Karpas-422 (cell line): Measurements from ENCODE around the gene TMEM150B. TPM values are rescaled to one million over a fixed set of nuclear protein-coding genes. Genes with fewer than 3 reads are reported as not detected.

Experiments used
- DNase-seq: peaks from one replicate; pipeline ENCODE4 v3.0.0-alpha.2; 2015
- H2AFZ ChIP-seq: fragments of 200-600 bp; sonication (generic); 2 replicates; pipeline ENCODE4 v1.6.1; 2014; ENCODE audit warnings: antibody characterized with exemption, low read length, mixed read lengths
- H3K27ac ChIP-seq: fragments of 200-600 bp; sonication (generic); 2 replicates; pipeline ENCODE4 v1.5.1; 2014; ENCODE audit warnings: mild to moderate bottlenecking, low read length, moderate library complexity
- H3K27me3 ChIP-seq: fragments of 200-600 bp; sonication (generic); 2 replicates; pipeline ENCODE4 v1.6.1; 2014; ENCODE audit warnings: low read length, mixed read lengths
- H3K36me3 ChIP-seq: fragments of 200-600 bp; sonication (generic); 2 replicates; pipeline ENCODE4 v1.6.1; 2014; ENCODE audit warnings: low read length, mixed read lengths; ENCODE audit not compliant: insufficient read depth
- H3K4me1 ChIP-seq: fragments of 200-600 bp; sonication (generic); 2 replicates; pipeline ENCODE4 v1.6.1; 2014; ENCODE audit warnings: mild to moderate bottlenecking, low read length, mixed read lengths
- H3K4me2 ChIP-seq: fragments of 200-600 bp; sonication (generic); 2 replicates; pipeline ENCODE4 v1.6.1; 2014; ENCODE audit warnings: low read length, low read depth, mild to moderate bottlenecking; ENCODE audit not compliant: poor library complexity, severe bottlenecking
- H3K4me3 ChIP-seq: fragments of 200-600 bp; sonication (generic); 2 replicates; pipeline ENCODE4 v1.5.1; 2014; ENCODE audit warnings: mild to moderate bottlenecking, antibody characterized with exemption, low read length, mixed read lengths
- H3K79me2 ChIP-seq: fragments of 200-600 bp; sonication (generic); 2 replicates; pipeline ENCODE4 v1.6.1; 2014; ENCODE audit warnings: mild to moderate bottlenecking, low read length, mixed read lengths
- H3K9ac ChIP-seq: fragments of 200-600 bp; sonication (generic); 2 replicates; pipeline ENCODE4 v1.6.0; 2014; ENCODE audit warnings: low read length
- H3K9me2 ChIP-seq: fragments of 200-600 bp; sonication (generic), shearing (Covaris generic); replicated peaks from 2 replicates; pipeline ENCODE4 v1.6.0; 2014; ENCODE audit warnings: mild to moderate bottlenecking, low read length, moderate library complexity; ENCODE audit not compliant: insufficient read depth
- H3K9me3 ChIP-seq: fragments of 300-700, 200-600 bp; sonication (generic); 2 replicates; pipeline ENCODE4 v1.6.1; 2014; ENCODE audit warnings: low read length, mixed read lengths
- H4K20me1 ChIP-seq: fragments of 200-600 bp; sonication (generic); 2 replicates; pipeline ENCODE4 v1.6.1; 2014; ENCODE audit warnings: mild to moderate bottlenecking, antibody characterized with exemption, low read length, low read depth; ENCODE audit not compliant: insufficient read depth
- total RNA-seq: library from RNA; depleted of rRNA; stranded (reverse); fragments of >200 nt; shearing (Covaris generic); gene quantifications from 2 replicates; pipeline ENCODE4 v1.2.3, GENCODE V29; 2014; ENCODE audit warnings: low replicate concordance

TMEM150B gene
- total RNA-seq, 1 experiment from 2014 or later: not detected

DNA sequence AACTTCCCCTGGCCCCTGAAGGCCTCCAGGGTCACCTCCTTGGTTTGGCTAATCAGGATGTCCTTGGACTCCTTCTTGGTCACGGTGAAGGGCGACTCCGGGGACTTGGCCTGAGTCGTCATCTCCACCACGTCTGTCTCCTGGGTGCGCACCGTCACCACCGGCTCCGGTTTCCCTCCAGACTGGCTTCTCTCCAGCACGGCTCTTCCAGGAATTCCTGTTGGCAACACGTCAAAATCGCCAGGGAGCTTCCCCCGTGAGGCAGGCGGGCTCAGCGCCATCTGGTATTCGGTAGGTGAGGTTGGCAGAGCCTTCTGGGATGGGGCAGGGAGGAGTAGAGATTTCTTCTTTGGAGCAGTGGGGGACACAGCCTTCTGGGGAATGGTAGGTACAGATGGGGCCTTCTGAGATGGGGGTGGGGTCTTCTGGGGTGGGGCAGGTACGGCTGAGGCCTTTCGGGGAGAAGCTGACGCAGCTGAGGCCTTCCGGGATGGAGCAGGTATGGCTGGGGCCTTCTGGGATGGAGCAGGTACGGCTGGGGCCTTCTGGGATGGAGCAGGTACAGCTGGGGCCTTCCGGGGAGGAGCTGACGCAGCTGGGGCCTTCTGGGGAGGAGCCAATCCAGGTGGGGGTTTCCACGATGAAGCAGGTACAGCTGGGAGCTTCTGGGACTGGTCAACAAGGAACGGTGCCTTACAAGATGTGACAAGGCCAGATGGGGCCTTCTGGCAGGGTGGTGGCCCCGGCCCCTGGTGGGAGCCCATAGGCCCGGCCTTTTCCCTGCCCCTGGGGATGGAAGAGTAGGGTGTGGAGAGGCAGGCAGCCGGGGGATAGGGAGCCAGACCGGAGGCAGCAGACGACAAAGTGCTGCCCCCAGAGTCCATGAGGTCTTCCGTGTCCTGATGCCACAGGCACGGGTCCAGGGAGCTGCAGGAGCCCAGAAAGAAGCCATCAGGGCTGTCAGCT lies 34.1 kb upstream of the TMEM150B start:
- H3K9ac ChIP-seq: no peak overlapping the region
- no peak overlapping the region for H2AFZ ChIP-seq
- no peak overlapping the region for H3K27ac ChIP-seq
- H3K27me3 ChIP-seq: no peaks in the 10 kb centered on the region
- no peak for DNase-seq
- H3K4me1 ChIP-seq: no peaks in the 10 kb centered on the region
- no peak overlapping the region for H3K4me2 ChIP-seq
- no peaks in the 10 kb centered on the region for H3K9me2 ChIP-seq
- no peaks in the 10 kb centered on the region for H3K79me2 ChIP-seq
- no peaks in the 10 kb centered on the region for H4K20me1 ChIP-seq
- H3K4me3 ChIP-seq: no peak overlapping the region
- H3K36me3 ChIP-seq: no peaks in the 10 kb centered on the region
- H3K9me3 ChIP-seq: no peaks in the 10 kb centered on the region

DNA sequence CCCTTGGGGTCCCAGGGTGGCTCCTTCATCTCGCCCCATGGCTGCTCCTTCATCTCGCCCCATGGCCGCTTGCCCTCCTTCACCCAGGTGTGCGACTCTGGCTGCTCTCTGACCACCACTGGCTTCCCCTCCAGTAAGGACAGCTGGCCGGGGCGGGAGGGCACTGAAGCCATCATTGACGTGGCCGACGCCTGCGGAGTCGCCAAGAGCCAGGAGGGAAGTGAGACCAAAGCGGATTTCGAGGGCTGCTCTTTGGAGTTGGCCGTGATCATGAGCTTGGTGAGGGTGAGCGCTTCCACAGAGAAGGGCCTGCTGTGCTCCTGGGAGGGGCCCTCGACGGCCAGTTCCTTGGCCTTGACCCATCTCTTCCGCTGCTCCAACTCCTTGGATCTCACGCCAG lies 33.4 kb upstream of the TMEM150B start:
- Histone ChIP-seq H4K20me1 (no peaks in the 10 kb centered on the region), H3K9me3 (no peaks in the 10 kb centered on the region), H3K4me2 (no peak overlapping the region), H3K36me3 (no peaks in the 10 kb centered on the region), H3K9me2 (no peaks in the 10 kb centered on the region), H3K9ac (no peak overlapping the region), H3K27me3 (no peaks in the 10 kb centered on the region), H3K4me3 (no peak overlapping the region), H3K79me2 (no peaks in the 10 kb centered on the region), H3K27ac (no peak overlapping the region), H2AFZ (no peak overlapping the region), H3K4me1 (no peaks in the 10 kb centered on the region)
- DNase-seq: no peak

DNA sequence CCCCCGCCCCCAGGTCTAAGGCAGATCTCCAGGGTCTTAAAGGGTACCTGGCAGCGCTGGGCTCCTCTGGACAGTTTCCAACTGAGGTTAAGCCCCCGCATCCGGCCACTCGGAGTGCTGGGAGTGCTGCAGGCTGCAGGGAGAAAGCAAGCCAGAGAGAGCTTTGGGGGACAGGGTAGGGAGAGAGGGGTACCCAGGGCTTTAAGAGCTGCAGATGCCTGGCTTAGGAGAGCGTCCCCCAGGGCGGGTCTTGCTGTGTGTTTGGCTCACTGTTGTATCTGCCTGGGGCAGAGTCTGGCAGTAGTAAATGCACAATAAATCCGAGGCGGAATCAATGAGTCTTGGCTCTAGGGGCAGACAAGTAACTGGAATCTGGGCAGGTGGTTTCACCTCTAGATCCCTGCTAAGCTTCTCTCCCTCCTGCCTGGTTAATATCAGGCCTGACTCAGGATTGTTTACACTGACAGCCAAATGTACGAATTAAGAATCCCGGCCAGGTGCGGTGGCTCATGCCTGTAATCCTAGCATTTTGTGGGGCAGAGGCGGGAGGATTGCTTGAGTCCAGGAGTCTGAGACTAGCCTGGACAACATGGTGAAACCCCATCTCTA lies 30.2 kb upstream of the TMEM150B start:
- H2AFZ ChIP-seq: no peak overlapping the region
- no peaks in the 10 kb centered on the region for H3K79me2 ChIP-seq

DNA sequence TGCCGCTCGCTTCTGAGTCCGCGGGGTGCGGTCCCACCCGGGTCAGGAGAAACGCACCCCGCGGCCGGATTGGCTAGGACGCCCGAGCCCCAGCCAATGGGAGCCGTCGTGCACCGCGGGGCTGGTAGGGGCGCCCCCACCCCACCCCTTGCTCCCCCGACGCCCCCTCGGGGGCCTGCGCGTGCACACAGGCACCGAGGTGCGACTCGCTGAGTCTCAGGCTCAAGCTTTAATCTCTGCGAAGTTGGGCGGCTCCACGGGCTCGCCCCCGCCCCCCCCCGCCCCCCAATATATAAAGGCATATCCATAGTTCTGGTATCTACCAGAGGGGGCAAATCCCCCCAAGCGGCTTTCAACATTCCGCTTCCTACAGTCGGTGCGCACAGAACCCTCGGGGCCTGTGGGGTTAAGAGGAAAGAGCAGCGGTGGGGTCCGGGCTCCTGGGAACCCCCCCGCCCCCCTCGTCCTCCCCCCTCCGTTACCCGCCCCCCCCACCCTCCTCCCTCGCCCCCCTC lies 29.6 kb upstream of the TMEM150B start, which contains the start of gene COX6B2:
TSS of gene COX6B2 (minus strand) at position 22 of the 515 bp plus-strand sequence. CDS start 198 bp downstream, outside the sequence.
- H3K9me2 ChIP-seq: no peaks in the 10 kb centered on the region
- H3K27me3 ChIP-seq: no peaks in the 10 kb centered on the region
- H3K27ac ChIP-seq: no peak within 1 kb of the TSS
- no peak within 1 kb of the TSS for H2AFZ ChIP-seq
- DNase-seq: no peak
- H3K9ac ChIP-seq: no peak within 1 kb of the TSS
- H3K4me3 ChIP-seq: no peak within 1 kb of the TSS
- no peaks in the 10 kb centered on the region for H3K9me3 ChIP-seq
- H3K4me2 ChIP-seq: no peak within 1 kb of the TSS
- no peaks in the 10 kb centered on the region for H3K79me2 ChIP-seq
- no peaks in the 10 kb centered on the region for H3K4me1 ChIP-seq
- no peaks in the 10 kb centered on the region; the same call in 1 of the 2 replicates for H4K20me1 ChIP-seq
- no peaks in the 10 kb centered on the region for H3K36me3 ChIP-seq

More for the DNA sequence above, 30.2 kb upstream of the TMEM150B start:
- no peaks in the 10 kb centered on the region for H3K27me3 ChIP-seq
- no peaks in the 10 kb centered on the region for H3K4me1 ChIP-seq
- no peak for DNase-seq
- no peak overlapping the region for H3K27ac ChIP-seq
- no peaks in the 10 kb centered on the region; the same call in 1 of the 2 replicates for H4K20me1 ChIP-seq
- no peak overlapping the region for H3K4me2 ChIP-seq
- no peak overlapping the region for H3K9ac ChIP-seq
- H3K9me2 ChIP-seq: no peaks in the 10 kb centered on the region
- H3K9me3 ChIP-seq: no peaks in the 10 kb centered on the region
- H3K36me3 ChIP-seq: no peaks in the 10 kb centered on the region
- H3K4me3 ChIP-seq: no peak overlapping the region

DNA sequence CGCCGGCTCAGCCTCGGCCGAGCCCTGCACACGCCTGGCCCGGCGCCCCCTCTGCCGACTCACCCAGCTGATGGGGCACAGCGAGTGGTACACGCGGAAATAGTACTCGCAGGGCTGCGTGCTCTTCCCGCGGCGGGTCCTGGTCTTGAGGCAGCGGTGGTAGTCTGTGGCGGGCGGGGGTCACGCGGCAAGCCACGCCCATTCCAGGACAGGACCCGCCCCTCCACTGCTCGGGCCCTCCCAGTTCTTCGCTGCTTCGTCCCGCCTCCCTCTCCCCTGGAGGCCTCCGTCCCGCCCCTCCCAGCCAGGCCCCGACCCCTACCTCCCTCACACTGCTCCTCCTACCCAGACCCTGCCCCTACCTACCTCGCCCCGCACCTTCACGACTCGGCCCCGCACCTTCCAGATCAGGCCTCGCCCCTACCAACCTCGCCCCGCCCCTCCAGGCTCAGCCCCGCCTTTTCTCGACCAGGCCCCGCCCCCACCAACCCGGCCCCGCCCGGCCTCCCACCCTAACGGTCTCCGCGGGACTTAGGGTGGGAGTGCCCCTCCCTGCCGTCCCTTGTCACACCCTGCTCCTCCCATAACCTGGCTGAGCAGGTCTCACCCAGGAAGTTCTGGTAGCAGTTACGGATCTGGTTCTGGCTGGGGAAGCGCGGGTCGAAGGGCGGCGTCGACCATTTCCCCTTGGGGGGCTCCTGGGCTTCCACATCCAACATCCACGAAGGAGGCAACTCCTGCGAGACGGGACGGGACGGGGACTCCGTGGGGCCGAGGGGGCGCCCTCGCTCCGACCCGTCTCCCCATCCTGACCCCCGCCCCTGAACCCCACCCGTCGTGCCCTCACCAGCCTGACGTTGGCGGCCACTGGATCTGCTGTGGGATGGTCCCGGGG lies 28.9 kb upstream of the TMEM150B start:
- Histone ChIP-seq H4K20me1 (no peaks in the 10 kb centered on the region; the same call in 1 of the 2 replicates), H3K4me3 (no peak overlapping the region), H3K9me2 (no peaks in the 10 kb centered on the region), H3K9ac (no peak overlapping the region), H3K36me3 (no peaks in the 10 kb centered on the region), H2AFZ (no peak overlapping the region), H3K4me1 (no peaks in the 10 kb centered on the region), H3K27ac (no peak overlapping the region), H3K27me3 (no peaks in the 10 kb centered on the region), H3K9me3 (no peaks in the 10 kb centered on the region), H3K4me2 (no peak overlapping the region), H3K79me2 (no peaks in the 10 kb centered on the region)
- DNase-seq: peak; percentile 65

DNA sequence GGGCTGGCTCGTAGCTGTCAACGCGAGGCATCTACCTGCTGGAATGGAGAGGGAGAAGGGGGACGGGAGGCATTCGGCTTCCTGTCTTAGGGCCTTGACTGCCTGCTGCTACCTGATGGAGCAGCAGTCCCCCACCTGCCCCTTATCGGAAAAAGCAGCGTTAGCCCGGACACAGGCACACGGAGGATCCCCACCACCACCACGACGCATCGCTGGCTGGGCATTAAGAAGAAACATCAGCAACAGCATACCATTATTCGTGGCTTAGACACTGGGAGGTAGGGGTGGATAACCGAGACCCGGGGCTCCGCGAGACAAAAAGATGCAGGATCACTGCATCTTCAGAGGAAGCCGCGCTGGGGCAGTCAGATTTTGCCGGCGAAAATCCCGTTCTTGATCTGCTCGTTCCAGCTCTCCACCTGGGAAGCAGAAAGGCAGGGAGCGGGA lies 28.2 kb upstream of the TMEM150B start:
- no peak for DNase-seq
- Histone ChIP-seq H3K4me1 (no peaks in the 10 kb centered on the region), H3K9ac (no peak overlapping the region), H3K9me3 (no peaks in the 10 kb centered on the region), H3K4me3 (no peak overlapping the region), H2AFZ (no peak overlapping the region), H3K4me2 (no peak overlapping the region), H3K9me2 (no peaks in the 10 kb centered on the region), H3K79me2 (no peaks in the 10 kb centered on the region), H3K27ac (no peak overlapping the region), H4K20me1 (no peaks in the 10 kb centered on the region; the same call in 1 of the 2 replicates), H3K36me3 (no peaks in the 10 kb centered on the region), H3K27me3 (no peaks in the 10 kb centered on the region)

DNA sequence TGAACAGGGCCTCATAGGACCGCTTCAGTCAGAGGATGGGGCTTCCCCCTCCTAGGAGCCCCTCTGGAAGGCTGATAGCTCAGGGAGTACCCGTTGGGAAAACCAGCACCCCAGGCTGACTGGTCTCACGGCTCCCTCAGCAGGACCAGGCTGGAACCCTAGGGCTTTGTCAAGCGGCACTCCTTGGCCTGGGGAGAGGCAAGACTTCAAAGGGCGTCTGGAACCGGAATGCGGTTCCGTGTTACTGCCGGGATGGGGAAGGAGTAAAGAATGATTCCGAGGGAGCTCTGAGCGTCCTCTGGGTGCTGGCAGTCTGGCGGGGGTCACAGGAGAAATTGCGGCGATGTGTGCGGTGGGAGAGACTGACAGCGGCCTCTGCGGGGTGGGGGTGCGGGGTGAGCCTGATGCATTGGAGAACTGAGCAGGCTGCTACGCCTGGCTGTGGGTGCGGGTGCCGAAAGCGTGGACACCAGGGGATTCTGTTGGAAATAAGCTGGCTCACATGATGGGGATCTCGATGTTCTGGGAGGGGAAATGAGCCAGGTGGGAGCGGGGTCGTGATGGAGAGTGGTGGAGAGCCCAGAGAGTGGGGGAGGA lies 27.5 kb upstream of the TMEM150B start:
- H3K27me3 ChIP-seq: no peaks in the 10 kb centered on the region
- no peaks in the 10 kb centered on the region; the same call in 1 of the 2 replicates for H4K20me1 ChIP-seq
- no peaks in the 10 kb centered on the region for H3K9me2 ChIP-seq
- H3K4me3 ChIP-seq: no peak overlapping the region
- no peaks in the 10 kb centered on the region for H3K4me1 ChIP-seq
- no peaks in the 10 kb centered on the region for H3K79me2 ChIP-seq
- H3K9ac ChIP-seq: no peak overlapping the region
- no peak for DNase-seq
- H2AFZ ChIP-seq: no peak overlapping the region
- no peaks in the 10 kb centered on the region for H3K9me3 ChIP-seq
- H3K27ac ChIP-seq: no peak overlapping the region
- no peak overlapping the region for H3K4me2 ChIP-seq
- no peaks in the 10 kb centered on the region for H3K36me3 ChIP-seq
